Muscle layer of duodenum (tissue), 2 donors: ENCODE results near the gene CYBC1.

Experiments used
- H3K27ac ChIP-seq: one replicate; pipeline ENCODE4 v1.7.0; 2013; ENCODE audit warnings: mild to moderate bottlenecking, low read length
- H3K27me3 ChIP-seq: one replicate; pipeline ENCODE4 v1.7.0; 2013; ENCODE audit warnings: low read depth, mild to moderate bottlenecking, control low read depth, low read length
- H3K36me3 ChIP-seq, 2 donors: one replicate each; pipeline ENCODE4 v1.7.0; 2013; ENCODE audit warnings: low read length in 2 of 2, control low read depth in 1 of 2, mild to moderate bottlenecking in 1 of 2; ENCODE audit not compliant: insufficient read depth in 2 of 2, control insufficient read depth in 1 of 2
- H3K4me1 ChIP-seq, 2 donors: one replicate each; pipeline ENCODE4 v1.7.0; 2013; ENCODE audit warnings: low read length in 2 of 2, mild to moderate bottlenecking in 2 of 2, control low read depth in 1 of 2, moderate library complexity in 1 of 2; ENCODE audit not compliant: insufficient read depth in 2 of 2, control insufficient read depth in 1 of 2
- H3K4me3 ChIP-seq, 2 donors: one replicate each; pipeline ENCODE4 v1.7.0; 2013; ENCODE audit warnings: low read length in 2 of 2, low read depth in 1 of 2, mild to moderate bottlenecking in 1 of 2
- H3K9me3 ChIP-seq, 2 donors: one replicate each; pipeline ENCODE4 v1.7.0; 2013; ENCODE audit warnings: low read length in 2 of 2, control low read depth in 1 of 2, mild to moderate bottlenecking in 1 of 2; ENCODE audit not compliant: control insufficient read depth in 1 of 2
- donor health status: healthy.

Gene CYBC1

GRCh38 chr17:82402865-82403264 is 47.7 kb downstream of the CYBC1 start:
- Histone ChIP-seq H3K4me3 (no peak overlapping the region), H3K27ac (no peak overlapping the region), H3K27me3 (no peaks in the 10 kb centered on the region), H3K9me3 (no peaks in the 10 kb centered on the region), H3K4me1 (peaks cover 0 to 7% of the 10 kb centered on the region in 2 donors), H3K36me3 (peaks cover 0 to 28% of the 10 kb centered on the region in 2 donors)

GRCh38 chr17:82400830-82401229 is 49.7 kb downstream of the CYBC1 start:
- Histone ChIP-seq H3K4me3 (no peak overlapping the region), H3K27me3 (no peaks in the 10 kb centered on the region), H3K9me3 (no peaks in the 10 kb centered on the region), H3K36me3 (peaks cover 0 to 32% of the 10 kb centered on the region in 2 donors), H3K27ac (no peak overlapping the region), H3K4me1 (peaks cover 0 to 7% of the 10 kb centered on the region in 2 donors)

- Histone ChIP-seq H3K4me3 (no peak overlapping the region), H3K4me1 (peaks cover 0 to 7% of the 10 kb centered on the region in 2 donors), H3K27ac (no peak overlapping the region), H3K9me3 (no peaks in the 10 kb centered on the region), H3K36me3 (peaks cover 0 to 32% of the 10 kb centered on the region in 2 donors), H3K27me3 (no peaks in the 10 kb centered on the region)
These were observed 50.3 kb downstream of the CYBC1 start for GRCh38 chr17:82400206-82400605.

DNA sequence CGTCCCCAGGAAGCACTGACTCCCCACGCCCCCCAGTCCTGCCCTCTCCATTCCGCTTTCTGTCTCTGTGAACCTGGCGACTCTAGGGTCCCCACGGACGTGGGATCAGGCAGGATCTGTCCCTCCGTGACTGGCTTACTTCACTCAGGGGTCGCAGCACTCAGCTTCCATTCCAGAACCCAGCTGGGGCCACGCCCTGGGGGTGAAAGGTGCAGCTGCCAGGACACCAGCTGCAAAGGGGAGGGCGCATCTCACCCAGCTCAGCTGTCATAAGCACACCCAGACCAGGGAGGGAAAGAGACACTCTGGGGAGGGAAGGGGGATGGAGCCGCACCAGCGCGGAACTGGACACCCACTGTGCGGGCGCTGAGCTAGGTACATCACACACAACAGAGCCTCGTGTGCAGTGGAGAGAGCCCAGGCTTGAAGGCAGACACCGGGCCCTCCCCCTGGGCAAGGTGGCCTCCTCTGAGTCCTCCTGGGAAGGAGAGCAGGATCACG is 50.9 kb downstream of the CYBC1 start:
- Histone ChIP-seq H3K4me1 (peaks cover 0 to 7% of the 10 kb centered on the region in 2 donors), H3K27me3 (no peaks in the 10 kb centered on the region), H3K9me3 (no peaks in the 10 kb centered on the region), H3K4me3 (no peak overlapping the region), H3K27ac (no peak overlapping the region), H3K36me3 (peaks cover 0 to 34% of the 10 kb centered on the region in 2 donors)

- H3K27ac ChIP-seq = no peak overlapping the region
- no peaks in the 10 kb centered on the region for H3K27me3 ChIP-seq
- H3K9me3 ChIP-seq = no peaks in the 10 kb centered on the region
- H3K4me3 ChIP-seq = no peak overlapping the region
- peaks cover 0 to 7% of the 10 kb centered on the region in 2 donors for H3K4me1 ChIP-seq
- peaks cover 0 to 34% of the 10 kb centered on the region in 2 donors for H3K36me3 ChIP-seq
These were observed 51.5 kb downstream of the CYBC1 start for GRCh38 chr17:82399041-82399441.

DNA sequence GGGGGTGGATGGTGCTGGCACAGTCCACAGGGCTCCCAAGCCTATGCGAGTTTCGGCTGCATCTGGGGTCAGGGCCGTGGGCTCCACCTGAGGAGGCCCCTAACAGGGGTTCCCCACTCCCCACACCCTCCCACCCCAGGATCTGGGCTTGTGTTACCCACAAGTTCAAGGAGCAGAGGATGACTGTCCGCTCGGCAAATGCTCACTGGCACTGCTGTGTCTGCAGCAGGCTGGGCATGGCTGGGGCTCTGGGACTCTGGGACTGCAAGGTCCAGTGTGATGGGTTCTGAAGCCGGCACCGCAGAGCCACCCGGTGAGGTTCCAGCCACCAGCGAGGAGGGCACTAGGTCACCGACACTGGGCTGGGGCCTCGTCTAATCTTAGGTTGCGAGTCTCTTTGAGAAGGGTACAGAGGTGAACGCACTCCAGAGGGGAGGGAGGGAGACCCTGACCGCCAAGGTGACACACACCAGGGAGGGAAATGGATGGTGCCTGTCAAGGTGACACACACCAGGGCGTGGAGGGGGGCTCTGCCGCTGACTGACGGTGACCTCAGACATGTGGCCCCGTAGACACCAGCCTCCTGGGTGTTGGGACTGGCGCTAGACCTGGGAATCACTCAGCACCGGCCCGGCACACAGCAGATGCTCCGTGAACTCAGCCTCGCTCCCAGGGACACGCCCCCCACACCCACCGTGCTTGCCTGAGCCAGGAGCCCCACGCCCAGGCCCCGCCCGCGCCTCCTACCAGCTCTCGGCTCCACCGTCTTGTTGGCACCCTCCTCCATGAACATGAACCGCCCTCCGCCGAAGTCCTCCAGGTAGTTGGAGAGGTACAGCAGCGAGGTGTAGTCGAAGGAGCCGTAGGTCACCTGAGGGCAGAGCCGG is 52.9 kb downstream of the CYBC1 start:
- Histone ChIP-seq H3K36me3 (peaks cover 0 to 32% of the 10 kb centered on the region in 2 donors), H3K4me3 (no peak overlapping the region), H3K27ac (no peak overlapping the region), H3K27me3 (no peaks in the 10 kb centered on the region), H3K4me1 (peaks cover 0 to 7% of the 10 kb centered on the region in 2 donors), H3K9me3 (no peaks in the 10 kb centered on the region)

DNA sequence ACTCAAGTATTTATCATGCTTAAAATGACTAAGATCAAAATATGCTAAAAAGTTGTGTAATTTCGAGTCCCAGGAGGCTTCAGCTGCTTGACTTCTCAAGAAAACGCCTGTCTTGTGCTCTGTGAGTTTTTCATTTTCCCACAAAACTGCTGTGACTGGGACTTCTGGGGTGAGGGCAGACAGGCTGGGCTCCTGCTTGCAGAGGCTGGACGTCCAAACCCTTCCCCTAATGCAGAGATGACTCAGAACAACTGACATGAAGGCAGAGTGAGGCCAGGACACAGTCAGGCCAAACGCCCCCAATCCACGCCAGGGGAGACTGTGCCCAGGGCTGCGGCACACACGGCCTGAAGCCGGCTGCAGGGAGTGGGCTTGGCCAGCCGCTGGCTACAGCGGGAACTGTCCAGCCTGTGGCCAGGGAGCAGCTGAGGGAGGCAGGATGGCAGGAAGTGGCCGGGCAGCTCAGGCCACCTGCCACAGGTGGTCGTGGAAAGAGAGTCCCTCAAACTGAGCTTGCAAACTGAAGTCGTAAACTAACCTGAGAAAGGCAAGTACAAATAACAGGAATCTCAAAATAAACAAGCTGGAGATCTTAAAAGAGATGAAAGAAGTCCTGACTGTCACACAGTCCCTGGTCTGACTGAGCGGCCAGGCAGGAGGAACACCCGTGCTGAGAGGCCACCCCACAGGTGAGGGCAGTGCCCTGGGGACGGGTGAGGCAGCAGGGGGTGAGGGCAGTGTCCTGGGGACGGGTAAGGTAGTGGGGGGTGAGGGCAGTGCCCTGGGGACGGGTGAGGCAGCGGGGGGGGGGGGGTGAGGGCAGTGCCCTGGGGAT is 53.7 kb downstream of the CYBC1 start:
- H3K36me3 ChIP-seq = peaks cover 0 to 36% of the 10 kb centered on the region in 2 donors
- H3K27ac ChIP-seq = no peak overlapping the region
- H3K4me1 ChIP-seq = peaks cover 0 to 7% of the 10 kb centered on the region in 2 donors
- no peaks in the 10 kb centered on the region for H3K27me3 ChIP-seq
- no peak overlapping the region for H3K4me3 ChIP-seq
- H3K9me3 ChIP-seq = no peaks in the 10 kb centered on the region

DNA sequence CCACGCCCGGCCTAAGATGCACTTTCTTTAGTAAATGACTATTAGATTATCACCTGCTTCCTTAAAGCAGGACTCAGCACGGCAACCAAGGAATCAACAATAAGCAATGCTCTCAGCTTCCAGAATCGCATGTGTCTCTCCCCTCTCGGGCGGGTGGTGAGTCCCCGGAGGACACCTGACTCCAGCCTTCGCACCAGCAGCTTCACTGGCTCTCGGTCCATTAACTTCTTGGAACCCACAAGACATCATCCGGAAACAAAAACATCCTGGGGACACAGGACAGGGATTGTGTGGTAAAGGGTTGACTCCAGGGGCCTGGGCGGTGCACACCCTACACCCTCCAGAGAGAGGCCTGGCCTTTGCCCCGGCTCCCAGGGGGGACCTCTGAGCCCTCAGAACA is 56.3 kb downstream of the CYBC1 start:
- Histone ChIP-seq H3K36me3 (peaks cover 0 to 32% of the 10 kb centered on the region in 2 donors), H3K27ac (no peak overlapping the region), H3K27me3 (no peaks in the 10 kb centered on the region), H3K4me1 (no peaks in the 10 kb centered on the region), H3K4me3 (no peak overlapping the region), H3K9me3 (no peaks in the 10 kb centered on the region)

DNA sequence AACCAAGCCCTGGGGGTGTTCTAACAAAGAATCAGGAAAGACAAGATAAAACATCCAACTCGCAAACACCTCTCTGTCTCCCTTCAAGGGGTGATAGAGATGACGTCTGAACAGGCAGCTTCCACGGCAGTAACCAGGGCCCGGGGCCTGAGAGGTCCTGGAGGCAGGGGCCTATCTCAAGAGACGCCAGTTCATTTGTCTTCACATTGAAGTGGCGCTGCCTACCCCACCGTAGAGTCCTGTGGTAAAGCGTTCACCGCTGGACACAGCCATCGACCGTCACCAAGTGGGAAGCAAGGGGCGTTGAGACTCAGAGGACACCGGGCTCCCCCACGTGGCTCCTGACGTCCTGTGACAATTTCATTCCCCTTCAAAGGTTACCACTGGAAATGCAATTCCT is 57.6 kb downstream of the CYBC1 start:
- H3K36me3 ChIP-seq = peaks cover 0 to 31% of the 10 kb centered on the region in 2 donors
- H3K27me3 ChIP-seq = no peaks in the 10 kb centered on the region
- no peaks in the 10 kb centered on the region for H3K4me1 ChIP-seq
- H3K9me3 ChIP-seq = no peaks in the 10 kb centered on the region
- H3K27ac ChIP-seq = no peak overlapping the region
- H3K4me3 ChIP-seq = no peak overlapping the region
